ENCODE measurements around the gene SOX13. TPM values are rescaled to one million over a fixed set of nuclear protein-coding genes. Genes with fewer than 3 reads are reported as not detected.

The SOX13 gene
- total and polyA plus RNA-seq, 10 of the 15 experiments (the other 5 are each of a cell fraction or from before 2014, with no cell fraction given) = 0.04 to 0.31 (median 0.11) TPM; not detected in 7

GRCh38 chr1:204171751-204172178, 98.8 kb downstream of the SOX13 start (continued):
- TF ChIP-seq ZBTB4 (CRISPR knock-in tag; IDR thresholded peaks at IDR 0.05) (no peak), BCLAF1 (IDR thresholded peaks at IDR 0.05) (no peak), NBN (IDR thresholded peaks at IDR 0.05) (no peak), KLF5 (IDR thresholded peaks at IDR 0.05; ENCODE audit: partially characterized antibody) (no peak)

- CTCF ChIA-PET = interaction anchor here (0.7 to 2.7 kb wide), 3 partner anchors 10 to 204 kb away, joined by 3 to 11 read pairs (median 4); no protein-coding TSS in a partner anchor
- H3K4me2 ChIP-seq (ENCODE audit: control insufficient read depth, insufficient read depth) = no peak overlapping the region
- in situ Hi-C loops (cut with MboI) = no loop called here
- BruUV-seq (replicated peaks) = no TSS peak
- no peak overlapping the region for H3K27ac ChIP-seq (ENCODE audit: control insufficient read depth, insufficient read depth)
- POLR2A ChIA-PET = interaction anchor here (0.5 kb wide), 1 partner anchor 13 kb away, joined by 4 read pairs; no protein-coding TSS in a partner anchor
- no peak overlapping the region for H3K9ac ChIP-seq (ENCODE audit: control insufficient read depth, insufficient read depth, low read length)
- H3K36me3 ChIP-seq (ENCODE audit: control insufficient read depth in 2 of 2, insufficient read depth in 2 of 2, low read length in 1 of 2) = no peaks in the 10 kb centered on the region
- H3K4me1 ChIP-seq (ENCODE audit: control insufficient read depth, insufficient read depth, low read length) = no peaks in the 10 kb centered on the region
- FAIRE-seq (no peak), ATAC-seq (no peak), DNase-seq (ENCODE audit: low read depth, low spot score) (no peak)
- intact Hi-C loops (cut with micrococcal nuclease; ENCODE audit: unreplicated experiment) = no loop called here
- H2AFZ ChIP-seq (ENCODE audit: control insufficient read depth, low read depth, low read length) = no peak overlapping the region
- H3K9me3 ChIP-seq (replicated peaks; ENCODE audit: control insufficient read depth, insufficient read depth, low read length) = peaks cover 8% of the 10 kb centered on the region; the same call in 2 of the 3 replicates
- H3K27me3 ChIP-seq (replicated peaks in 1 of 2; ENCODE audit: control insufficient read depth in 2 of 2, insufficient read depth in 2 of 2, low read length in 1 of 2) = peaks cover 0 to 2% of the 10 kb centered on the region in 2 experiments; a peak in 1 of 4 replicates
- SMC1A ChIA-PET (ENCODE audit: uncharacterized antibody, unreplicated experiment) = interaction anchor here (2.3 kb wide), 1 partner anchor 226 kb away, joined by 6 read pairs; no protein-coding TSS in a partner anchor
- H3K4me3 ChIP-seq = no peak overlapping the region
- RAD21 ChIA-PET (ENCODE audit: unreplicated experiment) = no interaction called here
- 28% methylated on average over 2 of the region's 2 CpGs for WGBS (ENCODE audit: insufficient coverage, insufficient replicate concordance, low lambda C conversion rate, missing lambda C conversion rate)
- no peaks in the 10 kb centered on the region for H3K79me2 ChIP-seq (ENCODE audit: control insufficient read depth, insufficient read depth, low read length)
- no peaks in the 10 kb centered on the region for H4K20me1 ChIP-seq (ENCODE audit: control insufficient read depth, insufficient read depth)
- no peak for TF ChIP-seq STAT3 (IDR thresholded peaks at IDR 0.05; ENCODE audit: low read depth, low read length)
- no peak for TF ChIP-seq BRCA1 (IDR thresholded peaks at IDR 0.05; ENCODE audit: low read depth, low read length)
- TF ChIP-seq ZZZ3 (IDR thresholded peaks at IDR 0.05; ENCODE audit: control insufficient read depth, insufficient read length, low read depth) = no peak
- TF ChIP-seq SIN3A (IDR thresholded peaks at IDR 0.05; ENCODE audit: low read depth, low read length) = no peak
- TF ChIP-seq ETV6 (conservative IDR thresholded peaks at IDR 0.05 in 1 of 2, IDR thresholded peaks at IDR 0.05 in 1 of 2; ENCODE audit: borderline replicate concordance in 1 of 2, low read depth in 1 of 2) = no peak
- TF ChIP-seq MAX (IDR thresholded peaks at IDR 0.05; ENCODE audit: low read depth, low read length) = no peak
- no peak for TF ChIP-seq KAT2A (conservative IDR thresholded peaks at IDR 0.05; ENCODE audit: control insufficient read depth, low read depth, low read length)
- TF ChIP-seq EGR1 (IDR thresholded peaks at IDR 0.05; ENCODE audit: borderline replicate concordance in 1 of 2, low read depth in 2 of 2, low read length in 2 of 2) = no peak
- no peak for TF ChIP-seq RAD21 (IDR thresholded peaks at IDR 0.05; ENCODE audit: insufficient read depth, low read depth, low read length)
Observed at GRCh38 chr1:204172404-204173029, 99.6 kb downstream of the SOX13 start.
